ENCODE results near the gene FAM217A.

The FAM217A gene

DNA sequence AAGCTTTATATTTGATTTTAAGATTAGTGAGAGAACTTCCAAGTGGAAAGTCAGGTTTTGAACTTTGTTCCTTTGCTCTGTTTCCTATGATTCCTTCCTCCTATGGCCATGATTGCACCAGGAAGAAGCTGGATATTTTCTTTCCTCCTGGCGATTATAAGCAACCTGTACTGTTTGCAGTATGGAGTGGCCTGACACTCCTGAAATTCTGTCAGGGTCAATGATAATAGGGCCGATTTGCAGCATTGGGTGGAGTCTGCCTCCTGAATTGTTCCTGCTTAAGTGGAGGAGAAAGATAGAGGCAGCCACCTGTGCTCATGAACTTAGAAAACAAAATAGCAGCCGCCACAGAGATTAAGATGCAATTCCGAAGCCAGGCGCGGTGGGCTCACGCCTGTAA lies 9.8 kb upstream of the FAM217A start:
- Histone ChIP-seq H3K4me3 (ENCODE audit: low read depth in 1 of 2, low read length in 2 of 2) (no peak overlapping the region), H3K36me3 (ENCODE audit: control insufficient read depth in 1 of 2, insufficient read depth in 2 of 2, low read length in 2 of 2) (no peaks in the 10 kb centered on the region), H3K27me3 (ENCODE audit: control insufficient read depth in 1 of 2, insufficient read depth in 2 of 2, low read length in 2 of 2) (no peaks in the 10 kb centered on the region), H3K9ac (ENCODE audit: low read depth in 1 of 2, low read length in 2 of 2) (no peak overlapping the region), H3K9me3 (ENCODE audit: control insufficient read depth in 1 of 2, low read length in 2 of 2) (no peaks in the 10 kb centered on the region), H3K4me1 (ENCODE audit: control insufficient read depth in 1 of 2, insufficient read depth in 2 of 2, low read length in 2 of 2) (peaks cover 6 to 20% of the 10 kb centered on the region in 2 donors), H3K27ac (ENCODE audit: low read depth, low read length) (no peak overlapping the region)

DNA sequence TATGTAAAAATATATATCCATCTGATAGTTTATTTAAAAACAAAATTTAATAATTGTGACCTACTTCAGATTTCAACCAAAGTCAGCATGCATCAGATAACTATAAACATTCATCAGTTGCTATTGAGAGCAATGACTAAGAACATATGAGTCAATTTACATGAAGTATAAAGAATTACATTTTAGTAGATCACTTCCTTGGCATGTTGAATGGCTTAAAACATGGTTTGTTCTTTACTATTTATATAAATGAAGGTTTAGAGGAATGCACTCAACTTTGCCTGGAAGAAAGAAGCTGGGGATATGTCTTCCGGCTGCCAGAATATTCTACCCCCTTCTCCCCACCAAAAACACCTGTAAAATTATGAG lies 6.4 kb upstream of the FAM217A start:
- H3K9ac ChIP-seq (ENCODE audit: low read depth in 1 of 2, low read length in 2 of 2), result no peak overlapping the region
- peaks cover 0 to 7% of the 10 kb centered on the region in 2 donors for H3K4me1 ChIP-seq (ENCODE audit: control insufficient read depth in 1 of 2, insufficient read depth in 2 of 2, low read length in 2 of 2)
- H3K27me3 ChIP-seq (ENCODE audit: control insufficient read depth in 1 of 2, insufficient read depth in 2 of 2, low read length in 2 of 2), result no peaks in the 10 kb centered on the region
- H3K36me3 ChIP-seq (ENCODE audit: control insufficient read depth in 1 of 2, insufficient read depth in 2 of 2, low read length in 2 of 2), result no peaks in the 10 kb centered on the region
- no peaks in the 10 kb centered on the region for H3K9me3 ChIP-seq (ENCODE audit: control insufficient read depth in 1 of 2, low read length in 2 of 2)
- H3K4me3 ChIP-seq (ENCODE audit: low read depth in 1 of 2, low read length in 2 of 2), result no peak overlapping the region
- H3K27ac ChIP-seq (ENCODE audit: low read depth, low read length), result no peak overlapping the region

- no peaks in the 10 kb centered on the region for H3K9me3 ChIP-seq (ENCODE audit: control insufficient read depth in 1 of 2, low read length in 2 of 2)
- peak overlapping the region in 1 of 2 donors; percentile 19 for H3K9ac ChIP-seq (ENCODE audit: low read depth in 1 of 2, low read length in 2 of 2)
- no peaks in the 10 kb centered on the region for H3K36me3 ChIP-seq (ENCODE audit: control insufficient read depth in 1 of 2, insufficient read depth in 2 of 2, low read length in 2 of 2)
- H3K4me1 ChIP-seq (ENCODE audit: control insufficient read depth in 1 of 2, insufficient read depth in 2 of 2, low read length in 2 of 2), result peaks cover 0 to 7% of the 10 kb centered on the region in 2 donors
- no peaks in the 10 kb centered on the region for H3K27me3 ChIP-seq (ENCODE audit: control insufficient read depth in 1 of 2, insufficient read depth in 2 of 2, low read length in 2 of 2)
- H3K4me3 ChIP-seq (ENCODE audit: low read depth in 1 of 2, low read length in 2 of 2), result peak overlapping the region; percentile 25 to 37
- no peak overlapping the region for H3K27ac ChIP-seq (ENCODE audit: low read depth, low read length)
Measured at GRCh38 chr6:4084444-4085331, 5.8 kb upstream of the FAM217A start.

DNA sequence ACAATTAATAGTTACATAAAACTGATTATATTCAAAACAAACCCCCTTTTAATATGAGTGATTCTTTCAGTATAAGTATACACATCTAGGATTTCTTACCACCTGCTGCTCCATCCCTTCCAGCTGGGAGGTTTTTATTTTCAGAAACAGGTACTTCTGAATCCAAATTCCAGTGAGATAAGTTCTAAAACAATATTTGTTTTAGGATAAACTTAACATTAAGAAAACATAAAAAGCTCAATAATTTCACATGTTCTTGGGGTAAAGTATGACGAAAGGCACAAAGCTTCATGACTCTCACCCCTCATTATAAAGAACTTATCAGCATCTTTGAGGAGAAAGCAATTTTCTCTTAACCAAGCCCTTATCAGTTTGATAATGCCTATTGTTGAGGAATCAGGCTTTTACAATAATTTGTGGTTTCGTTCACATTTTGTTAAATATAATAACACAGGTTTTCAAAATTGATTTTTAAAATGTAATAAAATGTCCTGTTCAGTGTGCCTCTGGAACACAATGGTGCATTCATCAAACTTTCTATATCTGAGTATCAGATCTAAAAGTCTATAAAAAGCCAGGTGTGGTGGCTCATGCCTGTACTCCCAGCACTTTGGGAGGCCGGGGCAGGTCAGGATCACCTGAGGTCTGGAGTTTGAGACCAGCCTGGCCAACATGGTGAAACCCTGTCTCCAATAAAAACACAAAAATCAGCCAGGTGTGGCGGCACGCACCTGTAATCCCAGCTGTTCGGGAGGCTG lies 4.3 kb downstream of the FAM217A start:
- H3K9me3 ChIP-seq (ENCODE audit: control insufficient read depth in 1 of 2, low read length in 2 of 2), result no peaks in the 10 kb centered on the region
- no peak overlapping the region for H3K9ac ChIP-seq (ENCODE audit: low read depth in 1 of 2, low read length in 2 of 2)
- H3K4me1 ChIP-seq (ENCODE audit: control insufficient read depth in 1 of 2, insufficient read depth in 2 of 2, low read length in 2 of 2), result no peaks in the 10 kb centered on the region
- no peak overlapping the region for H3K4me3 ChIP-seq (ENCODE audit: low read depth in 1 of 2, low read length in 2 of 2)
- no peaks in the 10 kb centered on the region for H3K27me3 ChIP-seq (ENCODE audit: control insufficient read depth in 1 of 2, insufficient read depth in 2 of 2, low read length in 2 of 2)
- no peak overlapping the region for H3K27ac ChIP-seq (ENCODE audit: low read depth, low read length)
- no peaks in the 10 kb centered on the region for H3K36me3 ChIP-seq (ENCODE audit: control insufficient read depth in 1 of 2, insufficient read depth in 2 of 2, low read length in 2 of 2)

GRCh38 chr6:4071330-4071729 lies 7.6 kb downstream of the FAM217A start:
- no peaks in the 10 kb centered on the region for H3K4me1 ChIP-seq (ENCODE audit: control insufficient read depth in 1 of 2, insufficient read depth in 2 of 2, low read length in 2 of 2)
- no peak overlapping the region for H3K4me3 ChIP-seq (ENCODE audit: low read depth in 1 of 2, low read length in 2 of 2)
- no peaks in the 10 kb centered on the region for H3K36me3 ChIP-seq (ENCODE audit: control insufficient read depth in 1 of 2, insufficient read depth in 2 of 2, low read length in 2 of 2)
- H3K9me3 ChIP-seq (ENCODE audit: control insufficient read depth in 1 of 2, low read length in 2 of 2), result no peaks in the 10 kb centered on the region
- H3K27ac ChIP-seq (ENCODE audit: low read depth, low read length), result no peak overlapping the region
- H3K9ac ChIP-seq (ENCODE audit: low read depth in 1 of 2, low read length in 2 of 2), result no peak overlapping the region
- no peaks in the 10 kb centered on the region for H3K27me3 ChIP-seq (ENCODE audit: control insufficient read depth in 1 of 2, insufficient read depth in 2 of 2, low read length in 2 of 2)

- Histone ChIP-seq H3K4me3 (ENCODE audit: low read depth in 1 of 2, low read length in 2 of 2) (no peak overlapping the region), H3K36me3 (ENCODE audit: control insufficient read depth in 1 of 2, insufficient read depth in 2 of 2, low read length in 2 of 2) (peaks cover 0 to 13% of the 10 kb centered on the region in 2 donors), H3K27ac (ENCODE audit: low read depth, low read length) (no peak overlapping the region), H3K4me1 (ENCODE audit: control insufficient read depth in 1 of 2, insufficient read depth in 2 of 2, low read length in 2 of 2) (no peaks in the 10 kb centered on the region), H3K9me3 (ENCODE audit: control insufficient read depth in 1 of 2, low read length in 2 of 2) (no peaks in the 10 kb centered on the region), H3K27me3 (ENCODE audit: control insufficient read depth in 1 of 2, insufficient read depth in 2 of 2, low read length in 2 of 2) (no peaks in the 10 kb centered on the region), H3K9ac (ENCODE audit: low read depth in 1 of 2, low read length in 2 of 2) (no peak overlapping the region)
Measured at GRCh38 chr6:4069199-4069598, 9.7 kb downstream of the FAM217A start.

DNA sequence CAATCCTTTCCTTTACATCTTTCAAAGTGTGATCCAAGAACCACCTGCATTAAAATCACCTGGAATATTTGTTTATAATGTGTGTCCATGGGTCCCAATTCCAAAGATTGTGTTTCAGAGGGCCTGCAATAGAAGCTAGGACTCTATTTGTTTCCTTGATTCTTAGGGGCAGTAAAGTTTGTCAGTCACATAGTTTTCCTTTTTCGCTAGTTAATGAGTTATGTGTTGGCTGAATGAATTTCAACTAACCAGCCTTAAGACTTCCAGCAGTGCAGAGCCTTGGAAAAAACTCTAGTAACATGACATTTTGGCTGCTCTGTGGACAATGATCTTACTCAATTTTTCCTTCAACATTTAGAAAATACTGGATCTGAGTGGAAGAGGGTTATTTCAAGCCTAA lies 11.3 kb downstream of the FAM217A start:
- Histone ChIP-seq H3K36me3 (ENCODE audit: control insufficient read depth in 1 of 2, insufficient read depth in 2 of 2, low read length in 2 of 2) (peaks cover 2 to 28% of the 10 kb centered on the region in 2 donors), H3K9me3 (ENCODE audit: control insufficient read depth in 1 of 2, low read length in 2 of 2) (no peaks in the 10 kb centered on the region), H3K27ac (ENCODE audit: low read depth, low read length) (no peak overlapping the region), H3K27me3 (ENCODE audit: control insufficient read depth in 1 of 2, insufficient read depth in 2 of 2, low read length in 2 of 2) (no peaks in the 10 kb centered on the region), H3K9ac (ENCODE audit: low read depth in 1 of 2, low read length in 2 of 2) (no peak overlapping the region), H3K4me3 (ENCODE audit: low read depth in 1 of 2, low read length in 2 of 2) (no peak overlapping the region), H3K4me1 (ENCODE audit: control insufficient read depth in 1 of 2, insufficient read depth in 2 of 2, low read length in 2 of 2) (no peaks in the 10 kb centered on the region)

- Histone ChIP-seq H3K4me3 (ENCODE audit: low read depth in 1 of 2, low read length in 2 of 2) (no peak overlapping the region), H3K9me3 (ENCODE audit: control insufficient read depth in 1 of 2, low read length in 2 of 2) (no peaks in the 10 kb centered on the region), H3K36me3 (ENCODE audit: control insufficient read depth in 1 of 2, insufficient read depth in 2 of 2, low read length in 2 of 2) (peaks cover 11 to 43% of the 10 kb centered on the region in 2 donors), H3K27me3 (ENCODE audit: control insufficient read depth in 1 of 2, insufficient read depth in 2 of 2, low read length in 2 of 2) (no peaks in the 10 kb centered on the region), H3K4me1 (ENCODE audit: control insufficient read depth in 1 of 2, insufficient read depth in 2 of 2, low read length in 2 of 2) (no peaks in the 10 kb centered on the region), H3K27ac (ENCODE audit: low read depth, low read length) (no peak overlapping the region), H3K9ac (ENCODE audit: low read depth in 1 of 2, low read length in 2 of 2) (no peak overlapping the region)
Measured at GRCh38 chr6:4066029-4066755, 12.7 kb downstream of the FAM217A start.

- no peak overlapping the region for H3K9ac ChIP-seq (ENCODE audit: low read depth in 1 of 2, low read length in 2 of 2)
- H3K9me3 ChIP-seq (ENCODE audit: control insufficient read depth in 1 of 2, low read length in 2 of 2), result no peaks in the 10 kb centered on the region
- H3K4me1 ChIP-seq (ENCODE audit: control insufficient read depth in 1 of 2, insufficient read depth in 2 of 2, low read length in 2 of 2), result no peaks in the 10 kb centered on the region
- no peak overlapping the region for H3K4me3 ChIP-seq (ENCODE audit: low read depth in 1 of 2, low read length in 2 of 2)
- peaks cover 45 to 94% of the 10 kb centered on the region in 2 donors for H3K36me3 ChIP-seq (ENCODE audit: control insufficient read depth in 1 of 2, insufficient read depth in 2 of 2, low read length in 2 of 2)
- H3K27ac ChIP-seq (ENCODE audit: low read depth, low read length), result no peak overlapping the region
- no peaks in the 10 kb centered on the region for H3K27me3 ChIP-seq (ENCODE audit: control insufficient read depth in 1 of 2, insufficient read depth in 2 of 2, low read length in 2 of 2)
Measured at GRCh38 chr6:4059115-4059777, 19.7 kb downstream of the FAM217A start.

All from duodenal mucosa (tissue), 2 donors.